Measurements from ENCODE around the gene POLR2J.
"Not testable (repeated sequence)": the region's sequence is repeated elsewhere in the genome, so short reads cannot be mapped to it uniquely, and the experiment has no call there.

Gene POLR2J

GRCh38 chr7:102478314-102479208 is at the start of gene POLR2J:
Gene POLR2J (minus strand): TSS chr7:102478922. CDS start chr7:102478860, 62 bp downstream.
- H3K9me3 ChIP-seq (replicated peaks in 1 of 11); H4K20me1 ChIP-seq; H3K27me3 ChIP-seq; H3K4me1 ChIP-seq; H3K36me3 ChIP-seq: not testable (repeated sequence)
- Histone ChIP-seq H3K4me3 (peak within 1 kb of the TSS; percentile 42 to 64 (median 56)), H3K27ac (peak within 1 kb of the TSS in 6 of 11 experiments; percentile 13 to 55 (median 40); a peak in 3 of 22 replicates), H3K4me2 (peak within 1 kb of the TSS in 6 of 11 experiments; percentile 24 to 53 (median 39); a peak in 6 of 22 replicates), H3K9ac (peak within 1 kb of the TSS in 10 of 11 experiments; percentile 50 to 72 (median 64); a peak in 16 of 22 replicates)

GRCh38 chr7:102527822-102528793 is 49.4 kb upstream of the POLR2J start:
- H3K9me3 ChIP-seq (replicated peaks in 1 of 11); H3K27me3 ChIP-seq; H3K4me1 ChIP-seq; H3K27ac ChIP-seq; H3K9ac ChIP-seq; H4K20me1 ChIP-seq; H3K4me2 ChIP-seq; H3K4me3 ChIP-seq; H3K36me3 ChIP-seq: not testable (repeated sequence)

- not testable (repeated sequence) for H4K20me1 ChIP-seq; H3K4me1 ChIP-seq; H3K36me3 ChIP-seq; H3K4me3 ChIP-seq; H3K27ac ChIP-seq; H3K27me3 ChIP-seq; H3K9ac ChIP-seq; H3K9me3 ChIP-seq (replicated peaks in 1 of 11); H3K4me2 ChIP-seq
Observed at GRCh38 chr7:102527182-102527581, 48.5 kb upstream of the POLR2J start.

GRCh38 chr7:102524803-102525202 is 46.1 kb upstream of the POLR2J start:
- H3K4me2 ChIP-seq; H3K36me3 ChIP-seq; H3K9ac ChIP-seq; H4K20me1 ChIP-seq; H3K4me3 ChIP-seq; H3K4me1 ChIP-seq; H3K27ac ChIP-seq; H3K27me3 ChIP-seq; H3K9me3 ChIP-seq (replicated peaks in 1 of 11): not testable (repeated sequence)

- H4K20me1 ChIP-seq; H3K36me3 ChIP-seq; H3K4me3 ChIP-seq; H3K9me3 ChIP-seq (replicated peaks in 1 of 11); H3K4me1 ChIP-seq; H3K4me2 ChIP-seq; H3K27me3 ChIP-seq; H3K27ac ChIP-seq; H3K9ac ChIP-seq: not testable (repeated sequence)
Observed at GRCh38 chr7:102520797-102521196, 42.1 kb upstream of the POLR2J start.

GRCh38 chr7:102517550-102518147 is 38.9 kb upstream of the POLR2J start, which contains the start of gene RASA4B:
Gene RASA4B (minus strand): TSS chr7:102517777. CDS start chr7:102517710, 67 bp downstream.
- H3K27ac ChIP-seq; H3K4me1 ChIP-seq; H3K9ac ChIP-seq; H4K20me1 ChIP-seq; H3K4me3 ChIP-seq; H3K36me3 ChIP-seq; H3K27me3 ChIP-seq; H3K4me2 ChIP-seq; H3K9me3 ChIP-seq (replicated peaks in 1 of 11): not testable (repeated sequence)

- not testable (repeated sequence) for H3K4me3 ChIP-seq; H3K36me3 ChIP-seq; H3K9ac ChIP-seq; H3K27ac ChIP-seq; H3K27me3 ChIP-seq; H3K4me2 ChIP-seq; H3K4me1 ChIP-seq; H3K9me3 ChIP-seq (replicated peaks in 1 of 11); H4K20me1 ChIP-seq
Observed at GRCh38 chr7:102516951-102517350, 38.2 kb upstream of the POLR2J start.

GRCh38 chr7:102515889-102516288 is 37.2 kb upstream of the POLR2J start:
- H3K36me3 ChIP-seq; H3K4me2 ChIP-seq; H3K4me3 ChIP-seq; H4K20me1 ChIP-seq; H3K27ac ChIP-seq; H3K27me3 ChIP-seq; H3K9me3 ChIP-seq (replicated peaks in 1 of 11); H3K9ac ChIP-seq; H3K4me1 ChIP-seq: not testable (repeated sequence)

- H4K20me1 ChIP-seq; H3K4me1 ChIP-seq; H3K27me3 ChIP-seq; H3K4me2 ChIP-seq; H3K4me3 ChIP-seq; H3K9me3 ChIP-seq (replicated peaks in 1 of 11); H3K36me3 ChIP-seq; H3K9ac ChIP-seq: not testable (repeated sequence)
- peak overlapping the region in 1 of 11 experiments; percentile 52; a peak in 1 of 22 replicates for H3K27ac ChIP-seq
Observed at GRCh38 chr7:102514881-102515721, 36.4 kb upstream of the POLR2J start.

GRCh38 chr7:102512642-102513221 is 34.0 kb upstream of the POLR2J start:
- H3K9me3 ChIP-seq (replicated peaks in 1 of 11); H4K20me1 ChIP-seq; H3K36me3 ChIP-seq; H3K27me3 ChIP-seq; H3K4me1 ChIP-seq: not testable (repeated sequence)
- Histone ChIP-seq H3K4me3 (0 out of 20 replicates have a peak overlapping the region, but pooled peaks of 2 of the 10 experiments have one; percentile 7 to 29), H3K27ac (peak overlapping the region in 10 of 11 experiments; percentile 42 to 69 (median 62); a peak in 17 of 22 replicates), H3K9ac (peak overlapping the region in 5 of 11 experiments; percentile 28 to 52 (median 42); a peak in 7 of 22 replicates), H3K4me2 (peak overlapping the region in 7 of 11 experiments; percentile 54 to 79 (median 61); a peak in 12 of 22 replicates)

GRCh38 chr7:102511860-102512522 is 33.3 kb upstream of the POLR2J start:
- not testable (repeated sequence) for H3K4me1 ChIP-seq; H4K20me1 ChIP-seq; H3K4me3 ChIP-seq; H3K9me3 ChIP-seq (replicated peaks in 1 of 11); H3K27ac ChIP-seq; H3K36me3 ChIP-seq; H3K9ac ChIP-seq; H3K4me2 ChIP-seq; H3K27me3 ChIP-seq

- H3K9me3 ChIP-seq (replicated peaks in 1 of 11); H4K20me1 ChIP-seq; H3K4me1 ChIP-seq; H3K27me3 ChIP-seq; H3K4me2 ChIP-seq; H3K9ac ChIP-seq; H3K27ac ChIP-seq; H3K36me3 ChIP-seq; H3K4me3 ChIP-seq: not testable (repeated sequence)
Observed at GRCh38 chr7:102510575-102510974, 31.9 kb upstream of the POLR2J start.
